Activated CD8-positive, alpha-beta memory T cell treated with anti-CD3 and anti-CD28 coated beads, Interleukin-2, amount 10 ng/mL, durations not matched to agents 7 days and 5 days (primary cell): Measurements from ENCODE around the gene CD164L2. TPM values are rescaled to one million over a fixed set of nuclear protein-coding genes. Genes with fewer than 3 reads are reported as not detected.
A peak's percentile ranks its signal among the peaks of the same experiment; 100 is the strongest.
"Not testable (repeated sequence)": the region's sequence is repeated elsewhere in the genome, so short reads cannot be mapped to it uniquely, and the experiment has no call there.

Experiments used
- ATAC-seq: fragments of 150-1000 bp; cut with Tn5 transposase; one replicate; pipeline ENCODE4 v1.10.0; 2021; ENCODE audit warnings: moderate library complexity
- CTCF ChIA-PET: fragments of 350-600 bp; sonication (Branson Sonifier 250); formaldehyde crosslinking; loops from one replicate; lab custom pipeline; 2021; ENCODE audit warnings: antibody characterized with exemption; lab: Charles Lee
- DNase-seq: peaks from one replicate; pipeline ENCODE4 v3.0.0-alpha.2; 2020
- H3K27ac Mint-ChIP-seq: one replicate; pipeline ENCODE4 v1.8.0; 2021; ENCODE audit warnings: mild to moderate bottlenecking, mixed read lengths
- H3K27me3 Mint-ChIP-seq: one replicate; pipeline ENCODE4 v1.8.0; 2021; ENCODE audit warnings: mixed read lengths
- H3K36me3 Mint-ChIP-seq: one replicate; pipeline ENCODE4 v1.8.0; 2021; ENCODE audit warnings: mild to moderate bottlenecking, mixed read lengths
- H3K4me1 Mint-ChIP-seq: one replicate; pipeline ENCODE4 v1.8.0; 2021; ENCODE audit warnings: mixed read lengths
- H3K4me3 Mint-ChIP-seq: one replicate; pipeline ENCODE4 v1.8.0; 2021; ENCODE audit warnings: mild to moderate bottlenecking, moderate library complexity, mixed read lengths
- H3K9me3 Mint-ChIP-seq: one replicate; pipeline ENCODE4 v1.8.0; 2022; ENCODE audit warnings: low read depth, mixed read lengths
- total RNA-seq, 2 experiments: library from RNA; stranded (reverse); gene quantifications; one replicate each; pipeline ENCODE4 v1.2.3, GENCODE V29; 2021

The CD164L2 gene
- not detected for total RNA-seq

DNA sequence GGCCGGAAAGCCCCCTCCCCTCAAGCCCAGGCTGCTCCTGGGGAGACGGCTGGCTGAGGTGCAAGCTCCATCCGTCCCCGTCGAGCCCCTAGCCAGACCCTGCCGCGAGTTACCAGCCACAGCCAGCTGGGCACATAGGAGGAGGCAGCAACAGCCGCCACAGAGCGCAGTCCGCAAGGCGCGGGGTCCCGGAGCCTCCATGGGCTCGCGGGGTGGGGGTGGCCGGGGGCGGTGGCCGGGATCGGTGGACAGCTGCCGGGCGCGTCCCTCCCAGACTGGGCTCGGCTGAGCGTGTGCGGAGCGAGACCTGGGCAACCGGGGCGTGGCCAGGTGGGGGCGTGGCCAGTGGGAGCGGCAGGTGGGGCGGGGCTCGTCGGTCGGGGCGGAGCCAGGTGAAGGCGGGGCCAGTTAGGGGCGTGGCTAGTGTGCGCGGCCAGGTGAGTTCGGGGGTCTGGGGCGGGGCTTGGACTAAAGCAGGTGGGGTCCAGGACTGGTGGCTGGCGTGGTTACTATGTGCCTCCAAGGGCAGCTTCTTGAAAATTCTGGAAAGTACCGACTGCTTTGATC lies at the start of gene CD164L2:
Gene CD164L2, minus strand, starts transcription at position 295 of the 567 bp plus-strand sequence. Its CDS starts 94 bp downstream, at position 201.
- no peak for DNase-seq
- no peak within 1 kb of the TSS for H3K4me3 Mint-ChIP-seq
- CTCF ChIA-PET = interaction anchor here (0.9 to 11.7 kb wide), 6 partner anchors 10 to 85 kb away, joined by 3 to 260 read pairs (median 8); partner anchors contain the start of gene MAP3K6
- H3K36me3 Mint-ChIP-seq = no peaks in the 10 kb centered on the region
- no peaks in the 10 kb centered on the region for H3K4me1 Mint-ChIP-seq
- peaks cover 8% of the 10 kb centered on the region for H3K27me3 Mint-ChIP-seq
- ATAC-seq = peak; percentile 68
- H3K27ac Mint-ChIP-seq = no peak within 1 kb of the TSS
- no peaks in the 10 kb centered on the region for H3K9me3 Mint-ChIP-seq

DNA sequence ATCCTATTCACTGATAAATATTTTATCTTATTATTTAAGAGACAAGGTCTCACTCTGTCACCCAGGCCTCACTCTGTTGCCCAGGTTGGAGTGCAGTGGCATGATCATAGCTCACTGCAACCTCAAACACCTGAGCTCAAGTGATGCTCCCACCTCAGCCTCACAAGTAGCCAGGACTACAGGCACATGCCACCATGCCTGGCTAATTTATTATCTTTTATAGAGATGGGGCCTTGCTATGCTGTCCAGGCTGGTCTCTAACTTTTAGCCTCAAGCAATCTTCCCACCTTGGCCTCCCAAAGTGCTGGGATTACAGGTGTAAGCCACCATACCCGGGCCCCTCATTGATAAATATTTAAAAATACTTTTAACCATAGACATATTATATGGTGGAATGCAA lies 49.6 kb upstream of the CD164L2 start:
- ATAC-seq, H3K9me3 Mint-ChIP-seq, H3K4me3 Mint-ChIP-seq, DNase-seq, CTCF ChIA-PET, H3K27ac Mint-ChIP-seq, H3K27me3 Mint-ChIP-seq, H3K36me3 Mint-ChIP-seq: not testable (repeated sequence)
- H3K4me1 Mint-ChIP-seq = peaks cover 54% of the 10 kb centered on the region

GRCh38 chr1:27431601-27431940 lies 48.4 kb upstream of the CD164L2 start:
- peaks cover 44% of the 10 kb centered on the region for H3K4me1 Mint-ChIP-seq
- CTCF ChIA-PET = interaction anchor here (1.4 to 1.9 kb wide), 3 partner anchors 8 to 40 kb away, joined by 4 to 10 read pairs (median 5); no protein-coding TSS in a partner anchor
- no peak overlapping the region for H3K4me3 Mint-ChIP-seq
- peak overlapping the region; percentile 77 for H3K27ac Mint-ChIP-seq
- ATAC-seq (no peak), DNase-seq (no peak)
- no peaks in the 10 kb centered on the region for H3K27me3 Mint-ChIP-seq
- no peaks in the 10 kb centered on the region for H3K9me3 Mint-ChIP-seq
- H3K36me3 Mint-ChIP-seq = peaks cover 8% of the 10 kb centered on the region

DNA sequence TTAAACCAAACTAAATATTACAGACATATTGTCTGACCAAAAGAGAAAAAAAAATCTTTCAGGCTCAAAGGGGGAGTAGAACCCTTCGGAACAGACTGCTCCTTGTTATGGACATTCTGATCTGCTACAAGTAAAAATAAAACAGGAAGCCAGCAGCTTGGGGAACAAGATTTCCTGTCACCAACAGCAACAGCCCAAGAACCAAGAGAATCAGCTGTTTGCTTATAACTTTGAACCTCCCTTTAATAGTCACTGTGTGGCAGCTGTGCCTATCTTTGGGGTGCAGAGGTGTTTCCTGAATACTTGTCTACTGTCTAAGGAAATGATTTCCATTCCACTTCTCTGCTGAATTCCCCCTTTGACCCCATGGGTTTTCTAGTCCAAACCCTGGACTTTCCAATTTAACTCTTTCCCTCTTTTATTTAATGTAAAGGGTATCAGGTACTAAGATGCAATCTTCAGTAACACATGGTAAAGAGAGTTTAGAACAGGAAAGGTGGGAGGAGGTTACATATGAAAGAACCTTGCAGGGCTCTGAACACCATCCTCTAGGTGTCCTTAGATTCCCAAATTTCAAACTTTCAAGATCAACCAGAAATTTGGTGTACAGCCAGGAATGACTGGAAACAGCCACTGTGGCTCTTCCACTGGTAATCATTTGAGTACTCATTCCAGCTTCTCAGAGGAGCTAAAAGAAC lies 47.9 kb upstream of the CD164L2 start:
- CTCF ChIA-PET = interaction anchor here (1.2 to 1.9 kb wide), 5 partner anchors 9 to 87 kb away, joined by 3 to 10 read pairs (median 4); no protein-coding TSS in a partner anchor
- ATAC-seq = peak; percentile 75
- H3K27ac Mint-ChIP-seq = peak overlapping the region; percentile 77
- no peaks in the 10 kb centered on the region for H3K27me3 Mint-ChIP-seq
- H3K4me3 Mint-ChIP-seq = no peak overlapping the region
- no peak for DNase-seq
- H3K36me3 Mint-ChIP-seq = peaks cover 10% of the 10 kb centered on the region
- H3K9me3 Mint-ChIP-seq = no peaks in the 10 kb centered on the region
- peaks cover 39% of the 10 kb centered on the region for H3K4me1 Mint-ChIP-seq

GRCh38 chr1:27429029-27429425 lies 45.9 kb upstream of the CD164L2 start:
- no peaks in the 10 kb centered on the region for H3K9me3 Mint-ChIP-seq
- H3K27ac Mint-ChIP-seq = peak overlapping the region; percentile 6
- CTCF ChIA-PET = interaction anchor here (1.3 to 1.4 kb wide), 2 partner anchors 18 to 32 kb away, joined by 3 read pairs; no protein-coding TSS in a partner anchor

DNA sequence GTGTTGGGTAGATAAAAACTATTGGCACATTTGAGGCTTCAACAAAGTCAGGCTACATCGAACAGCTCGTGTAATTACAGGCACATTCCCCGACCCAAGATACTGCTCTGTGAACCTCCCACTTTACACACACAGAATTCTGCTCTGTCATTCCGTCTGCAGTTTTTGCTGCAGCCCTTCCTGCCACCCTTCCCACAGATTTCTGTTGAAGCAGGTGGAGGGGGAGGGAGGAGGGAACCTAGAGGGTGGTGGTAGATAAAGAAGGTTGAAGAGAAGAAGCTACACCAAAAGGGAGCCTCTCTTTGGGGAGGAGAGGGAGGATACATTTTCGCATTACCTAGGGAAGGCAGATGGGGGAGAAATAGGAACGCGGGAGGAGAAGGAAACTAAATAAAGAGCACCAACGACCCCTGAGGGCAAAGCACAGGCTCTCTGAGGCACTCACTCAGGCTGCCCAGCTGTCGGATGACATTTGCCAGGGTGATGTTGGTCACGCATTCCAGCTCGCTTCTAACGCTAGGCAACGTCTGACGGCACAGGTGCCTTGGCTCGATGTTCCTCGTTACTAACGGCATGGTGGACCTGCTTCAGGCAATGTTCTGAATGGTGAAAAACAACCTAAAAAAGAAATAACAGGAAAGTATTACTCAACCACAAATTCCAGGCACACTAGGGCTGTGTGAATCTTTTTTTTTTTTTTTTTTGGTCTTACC lies 45.3 kb upstream of the CD164L2 start:
- DNase-seq = no peak

More at GRCh38 chr1:27429029-27429425, 45.9 kb upstream of the CD164L2 start:
- peaks cover 38% of the 10 kb centered on the region for H3K4me1 Mint-ChIP-seq
- ATAC-seq = no peak
- DNase-seq = no peak
- no peaks in the 10 kb centered on the region for H3K27me3 Mint-ChIP-seq
- peaks cover 19% of the 10 kb centered on the region for H3K36me3 Mint-ChIP-seq
- H3K4me3 Mint-ChIP-seq = no peak overlapping the region

DNA sequence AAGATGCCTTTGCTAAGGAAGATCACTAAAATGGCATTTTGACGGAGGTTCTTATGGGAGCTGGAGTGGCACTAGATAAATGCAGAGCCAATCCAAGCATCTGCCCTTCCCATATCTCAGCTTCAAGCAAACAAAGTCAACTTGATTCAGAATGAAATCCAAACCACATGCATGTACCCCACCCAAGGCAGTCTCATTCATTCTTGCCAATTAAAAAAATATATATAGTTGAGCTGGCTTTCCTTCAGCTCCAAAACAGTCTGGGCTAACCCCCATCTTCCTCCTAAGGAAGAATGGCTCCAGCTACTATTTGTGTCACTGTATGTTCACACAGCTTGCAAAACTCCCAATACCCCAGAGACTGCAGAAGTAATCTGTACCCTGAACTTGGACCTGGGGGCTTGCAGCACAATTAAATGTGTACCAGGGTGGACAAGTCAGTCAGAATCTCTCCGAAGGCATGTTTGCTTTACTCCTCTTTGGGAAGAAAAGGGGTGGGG lies 44.7 kb upstream of the CD164L2 start:
- ATAC-seq = no peak
- Mint-ChIP-seq H3K27me3 (no peaks in the 10 kb centered on the region), H3K27ac (no peak overlapping the region), H3K4me3 (no peak overlapping the region), H3K9me3 (no peaks in the 10 kb centered on the region), H3K36me3 (peaks cover 22% of the 10 kb centered on the region), H3K4me1 (peaks cover 45% of the 10 kb centered on the region)
- DNase-seq = no peak
- CTCF ChIA-PET = interaction anchor here (0.9 to 1.4 kb wide), 2 partner anchors 9 to 19 kb away, joined by 3 to 5 read pairs; no protein-coding TSS in a partner anchor

More for the DNA sequence above, 45.3 kb upstream of the CD164L2 start:
- H3K4me1 Mint-ChIP-seq = peaks cover 44% of the 10 kb centered on the region
- peaks cover 22% of the 10 kb centered on the region for H3K36me3 Mint-ChIP-seq
- CTCF ChIA-PET = interaction anchor here (0.9 to 1.4 kb wide), 3 partner anchors 8 to 32 kb away, joined by 3 to 5 read pairs (median 3); no protein-coding TSS in a partner anchor
- H3K27ac Mint-ChIP-seq = peak overlapping the region; percentile 14
- H3K27me3 Mint-ChIP-seq = no peaks in the 10 kb centered on the region
- no peaks in the 10 kb centered on the region for H3K9me3 Mint-ChIP-seq
- no peak overlapping the region for H3K4me3 Mint-ChIP-seq
- ATAC-seq = no peak

DNA sequence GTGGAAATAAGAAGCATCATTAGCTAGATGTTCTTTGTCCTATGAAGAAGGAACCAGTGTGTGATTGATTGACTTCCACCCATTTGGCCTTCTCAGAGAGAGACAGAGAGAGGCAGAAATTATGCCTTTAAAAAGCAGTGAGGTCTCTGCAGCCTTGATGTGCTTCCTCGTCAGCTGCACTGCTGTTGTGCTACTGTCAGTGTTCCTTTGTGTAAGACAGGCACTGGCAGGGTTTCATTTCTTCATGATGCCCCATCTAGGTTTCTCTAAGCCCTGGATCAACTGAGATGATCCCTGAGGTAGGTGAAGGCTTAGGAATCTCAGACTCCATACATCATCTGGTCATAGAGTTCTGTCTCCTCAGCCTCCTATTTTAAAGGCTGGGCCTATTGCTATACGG lies 44.2 kb upstream of the CD164L2 start:
- Mint-ChIP-seq H3K4me3 (no peak overlapping the region), H3K4me1 (peaks cover 48% of the 10 kb centered on the region)

DNA sequence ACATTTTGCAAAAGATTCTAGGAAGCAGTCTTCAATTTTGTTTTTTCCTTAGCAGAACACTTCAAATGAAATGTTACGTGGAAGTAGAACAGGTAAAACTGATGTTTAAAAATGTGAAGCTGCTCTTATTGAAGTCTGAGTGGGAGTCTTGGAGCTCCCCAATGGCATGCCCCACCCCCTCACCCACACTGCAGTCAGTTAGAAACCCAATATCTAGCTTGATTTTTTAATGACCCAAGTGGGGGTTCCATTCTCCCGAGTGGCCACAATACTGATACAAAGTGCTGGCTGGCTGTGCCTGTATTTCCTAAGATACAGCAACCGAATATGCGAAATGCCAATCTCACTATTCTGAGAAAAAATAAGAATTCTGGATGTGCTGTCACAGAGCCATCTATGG lies 40.6 kb upstream of the CD164L2 start:
- DNase-seq = no peak
- no peak overlapping the region for H3K27ac Mint-ChIP-seq
- no peak overlapping the region for H3K4me3 Mint-ChIP-seq
- CTCF ChIA-PET = interaction anchor here (1.0 to 1.6 kb wide), 2 partner anchors 13 to 21 kb away, joined by 3 to 4 read pairs; no protein-coding TSS in a partner anchor
- peaks cover 22% of the 10 kb centered on the region for H3K36me3 Mint-ChIP-seq
- peaks cover 47% of the 10 kb centered on the region for H3K4me1 Mint-ChIP-seq
- ATAC-seq = no peak
- H3K9me3 Mint-ChIP-seq = no peaks in the 10 kb centered on the region
- H3K27me3 Mint-ChIP-seq = no peaks in the 10 kb centered on the region

More for the DNA sequence above, 44.2 kb upstream of the CD164L2 start:
- Mint-ChIP-seq H3K9me3 (no peaks in the 10 kb centered on the region), H3K36me3 (peaks cover 22% of the 10 kb centered on the region), H3K27me3 (no peaks in the 10 kb centered on the region), H3K27ac (no peak overlapping the region)
- no peak for DNase-seq
- CTCF ChIA-PET = interaction anchor here (0.9 kb wide), 1 partner anchor 9 kb away, joined by 5 read pairs; no protein-coding TSS in a partner anchor
- no peak for ATAC-seq

GRCh38 chr1:27418326-27419185 lies 35.4 kb upstream of the CD164L2 start:
- DNase-seq (peak; percentile 89), ATAC-seq (peak; percentile 93)
- H3K36me3 Mint-ChIP-seq = peaks cover 37% of the 10 kb centered on the region
- H3K9me3 Mint-ChIP-seq = no peaks in the 10 kb centered on the region
- CTCF ChIA-PET = interaction anchor here (0.8 to 2.0 kb wide), 11 partner anchors 18 to 244 kb away, joined by 3 to 6 read pairs (median 3); partner anchors contain the start of gene WASF2
- no peak overlapping the region for H3K4me3 Mint-ChIP-seq
- H3K4me1 Mint-ChIP-seq = peaks cover 54% of the 10 kb centered on the region
- no peaks in the 10 kb centered on the region for H3K27me3 Mint-ChIP-seq
- peak overlapping the region; percentile 89 for H3K27ac Mint-ChIP-seq

- DNase-seq (no peak), ATAC-seq (no peak)
- Mint-ChIP-seq H3K4me3 (no peak overlapping the region), H3K27me3 (no peaks in the 10 kb centered on the region), H3K36me3 (peaks cover 44% of the 10 kb centered on the region), H3K4me1 (peaks cover 52% of the 10 kb centered on the region), H3K27ac (peak overlapping the region; percentile 89), H3K9me3 (no peaks in the 10 kb centered on the region)
- CTCF ChIA-PET = interaction anchor here (0.8 to 1.4 kb wide), 8 partner anchors 19 to 199 kb away, joined by 3 to 6 read pairs (median 3); partner anchors contain the start of gene WASF2
These were observed 34.6 kb upstream of the CD164L2 start for GRCh38 chr1:27417713-27418112.
